ENCODE data around the gene CDH9.

CDH9 gene

GRCh38 chr5:27038476-27038875, at the start of gene CDH9:
Gene CDH9, minus strand, starts transcription at chr5:27038586. Its CDS starts 50,253 bp downstream, at chr5:26988333.
- no peak for DNase-seq

- no peak for DNase-seq
These were observed 49.4 kb upstream of the CDH9 start for GRCh38 chr5:27087747-27088146.

GRCh38 chr5:27083449-27084415, 45.3 kb upstream of the CDH9 start:
- DNase-seq = no peak

GRCh38 chr5:27080147-27080546, 41.8 kb upstream of the CDH9 start:
- DNase-seq = no peak

- DNase-seq = no peak
These were observed 24.1 kb upstream of the CDH9 start for GRCh38 chr5:27062451-27062850.

- no peak for DNase-seq
These were observed 10.1 kb upstream of the CDH9 start for GRCh38 chr5:27048510-27048909.

GRCh38 chr5:27041372-27041771, 3.0 kb upstream of the CDH9 start:
- no peak for DNase-seq

GRCh38 chr5:27034565-27034964, 3.8 kb downstream of the CDH9 start:
- no peak for DNase-seq

GRCh38 chr5:27026801-27027200, 11.6 kb downstream of the CDH9 start:
- no peak for DNase-seq

- no peak for DNase-seq
These were observed 12.3 kb downstream of the CDH9 start for GRCh38 chr5:27026063-27026462.

- no peak for DNase-seq
These were observed 16.9 kb downstream of the CDH9 start for GRCh38 chr5:27021471-27021870.

GRCh38 chr5:27020973-27021372, 17.4 kb downstream of the CDH9 start:
- DNase-seq = no peak

GRCh38 chr5:27015758-27016157, 22.6 kb downstream of the CDH9 start:
- no peak for DNase-seq

- no peak for DNase-seq
These were observed 27.1 kb downstream of the CDH9 start for GRCh38 chr5:27011274-27011673.

- no peak for DNase-seq
These were observed 27.7 kb downstream of the CDH9 start for GRCh38 chr5:27010646-27011045.

GRCh38 chr5:27009540-27009915, 28.9 kb downstream of the CDH9 start:
- no peak for DNase-seq

- DNase-seq = no peak
These were observed 29.5 kb downstream of the CDH9 start for GRCh38 chr5:27008604-27009539.

GRCh38 chr5:27007121-27007520, 31.3 kb downstream of the CDH9 start:
- DNase-seq = no peak

GRCh38 chr5:26986985-26987384, 51.4 kb downstream of the CDH9 start:
- no peak for DNase-seq

GRCh38 chr5:26981750-26982149, 56.6 kb downstream of the CDH9 start:
- DNase-seq = no peak

GRCh38 chr5:26959290-26959689, 79.1 kb downstream of the CDH9 start:
- DNase-seq = no peak

GRCh38 chr5:26955161-26955560, 83.2 kb downstream of the CDH9 start:
- no peak for DNase-seq

- no peak for DNase-seq
These were observed 89.5 kb downstream of the CDH9 start for GRCh38 chr5:26948921-26949320.

GRCh38 chr5:26945901-26946300, 92.5 kb downstream of the CDH9 start:
- no peak for DNase-seq

Data from SIG-M5 (cell line).